Esophagus muscularis mucosa (tissue), 4 donors: ENCODE measurements around the gene ZC3H15. TPM values are rescaled to one million over a fixed set of nuclear protein-coding genes. Genes with fewer than 3 reads are reported as not detected.

Experiments used
- DNase-seq: peaks from one replicate; pipeline ENCODE4 v3.0.0-alpha.2; 2017; ENCODE audit errors: extremely low spot score
- H3K27ac ChIP-seq, 4 donors: fragments of 200-600 bp; sonication (generic); replicated peaks in 1 of 4; 1 replicate in 3 of 4; 2 replicates in 1 of 4; pipeline ENCODE4 v1.5.1; 2016 to 2019; ENCODE audit warnings: mild to moderate bottlenecking in 1 of 4
- H3K27me3 ChIP-seq, 4 donors: fragments of 200-600 bp; sonication (generic); one replicate each; pipeline versions ENCODE4 v1.5.1 to v1.6.0; 2016 to 2019
- H3K36me3 ChIP-seq, 4 donors: fragments of 200-600 bp; sonication (generic); one replicate each; pipeline ENCODE4 v1.5.1; 2016 to 2019
- H3K4me1 ChIP-seq, 4 donors: fragments of 200-600 bp; sonication (generic); one replicate each; pipeline ENCODE4 v1.5.1; 2016 to 2019
- H3K4me3 ChIP-seq, 4 donors: fragments of 200-600 bp; sonication (generic); 1 replicate in 2 of 4; 2 replicates in 2 of 4; pipeline ENCODE4 v1.5.1; 2016 to 2019; ENCODE audit warnings: mild to moderate bottlenecking in 4 of 4, moderate library complexity in 1 of 4
- H3K9me3 ChIP-seq, 4 donors: fragments of 200-600 bp; sonication (generic); 1 replicate in 3 of 4; 2 replicates in 1 of 4; pipeline ENCODE4 v1.5.1; 2016 to 2019
- EP300 ChIP-seq: sonication (generic); formaldehyde crosslinking; IDR thresholded peaks from one replicate; pipeline ENCODE4 v1.6.1; 2017; ENCODE audit warnings: antibody characterized with exemption
- POLR2A ChIP-seq: fragments of 450-650 bp; IDR thresholded peaks from one replicate; pipeline ENCODE4 v1.6.1; 2017; ENCODE audit warnings: antibody characterized with exemption, moderate library complexity, mild to moderate bottlenecking, low read depth
- POLR2AphosphoS5 ChIP-seq, 2 donors: sonication (generic); formaldehyde crosslinking; IDR thresholded peaks; one replicate each; pipeline ENCODE4 v1.6.1; 2017; ENCODE audit warnings: antibody characterized with exemption in 2 of 2
- WGBS: methylation state at CpG from one replicate; pipeline ENCODE4 v1.1.5; 2018; 5-methylcytosine and 5-hydroxymethylcytosine counted together
- intact Hi-C: fragments of 100-400 bp; cut with DNase I; formaldehyde crosslinking; loops from one replicate; pipeline ENCODE4 v1.15.1; 2023
- total RNA-seq, 4 donors: library from RNA; depleted of rRNA; stranded (reverse); fragments of >200 nt; gene quantifications; one replicate each; pipeline versions ENCODE4 v1.1.0 to v1.2.1, GENCODE V29; 2016
- TF ChIP-seq, protein P1 (sequence below), 3 experiments: fragments of 200-600 bp in 2 of 3; fragments of 450-650 bp in 1 of 3; sonication (generic) in 2 of 3; IDR thresholded peaks; one replicate each; pipeline ENCODE4 v1.5.1; 2017 to 2019; ENCODE audit warnings: antibody characterized with exemption in 3 of 3, mild to moderate bottlenecking in 2 of 3, moderate library complexity in 1 of 3

The ZC3H15 gene
- total RNA-seq, 4 donors from 2014 or later: 57.3 to 70.2 (median 59.1) TPM

DNA sequence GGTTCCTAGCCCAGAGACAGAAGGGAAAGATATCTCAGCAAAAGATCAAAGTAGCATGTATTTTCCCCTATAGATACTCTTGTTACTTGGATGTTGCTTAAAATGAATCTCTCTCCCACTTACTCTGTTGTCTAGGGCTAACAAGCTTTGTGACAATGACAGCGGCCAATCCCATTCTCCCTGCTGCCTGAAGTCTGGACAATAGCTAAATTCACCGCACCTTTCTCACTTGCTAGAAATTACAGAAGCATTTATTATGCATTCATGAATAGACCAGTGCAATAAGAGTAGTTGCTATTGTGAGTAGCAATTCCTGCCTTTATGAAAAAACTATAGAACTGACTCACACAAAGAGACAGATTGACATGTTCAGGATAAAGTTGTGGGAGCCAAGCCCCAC lies 42.2 kb upstream of the ZC3H15 start:
- H3K9me3 ChIP-seq: no peaks in the 10 kb centered on the region
- TF ChIP-seq POLR2AphosphoS5 (IDR thresholded peaks at IDR 0.05) (no peak), POLR2A (no peak), EP300 (no peak)
- TF ChIP-seq, protein P1, sequence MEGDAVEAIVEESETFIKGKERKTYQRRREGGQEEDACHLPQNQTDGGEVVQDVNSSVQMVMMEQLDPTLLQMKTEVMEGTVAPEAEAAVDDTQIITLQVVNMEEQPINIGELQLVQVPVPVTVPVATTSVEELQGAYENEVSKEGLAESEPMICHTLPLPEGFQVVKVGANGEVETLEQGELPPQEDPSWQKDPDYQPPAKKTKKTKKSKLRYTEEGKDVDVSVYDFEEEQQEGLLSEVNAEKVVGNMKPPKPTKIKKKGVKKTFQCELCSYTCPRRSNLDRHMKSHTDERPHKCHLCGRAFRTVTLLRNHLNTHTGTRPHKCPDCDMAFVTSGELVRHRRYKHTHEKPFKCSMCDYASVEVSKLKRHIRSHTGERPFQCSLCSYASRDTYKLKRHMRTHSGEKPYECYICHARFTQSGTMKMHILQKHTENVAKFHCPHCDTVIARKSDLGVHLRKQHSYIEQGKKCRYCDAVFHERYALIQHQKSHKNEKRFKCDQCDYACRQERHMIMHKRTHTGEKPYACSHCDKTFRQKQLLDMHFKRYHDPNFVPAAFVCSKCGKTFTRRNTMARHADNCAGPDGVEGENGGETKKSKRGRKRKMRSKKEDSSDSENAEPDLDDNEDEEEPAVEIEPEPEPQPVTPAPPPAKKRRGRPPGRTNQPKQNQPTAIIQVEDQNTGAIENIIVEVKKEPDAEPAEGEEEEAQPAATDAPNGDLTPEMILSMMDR (IDR thresholded peaks at IDR 0.05): no peak
- no peaks in the 10 kb centered on the region for H3K4me1 ChIP-seq
- H3K4me3 ChIP-seq: no peak overlapping the region
- no peak overlapping the region for H3K27ac ChIP-seq
- H3K36me3 ChIP-seq: no peaks in the 10 kb centered on the region
- 92% methylated on average over 2 of the region's 2 CpGs for WGBS
- intact Hi-C loops: no loop called here
- H3K27me3 ChIP-seq: no peaks in the 10 kb centered on the region
- no peak for DNase-seq

DNA sequence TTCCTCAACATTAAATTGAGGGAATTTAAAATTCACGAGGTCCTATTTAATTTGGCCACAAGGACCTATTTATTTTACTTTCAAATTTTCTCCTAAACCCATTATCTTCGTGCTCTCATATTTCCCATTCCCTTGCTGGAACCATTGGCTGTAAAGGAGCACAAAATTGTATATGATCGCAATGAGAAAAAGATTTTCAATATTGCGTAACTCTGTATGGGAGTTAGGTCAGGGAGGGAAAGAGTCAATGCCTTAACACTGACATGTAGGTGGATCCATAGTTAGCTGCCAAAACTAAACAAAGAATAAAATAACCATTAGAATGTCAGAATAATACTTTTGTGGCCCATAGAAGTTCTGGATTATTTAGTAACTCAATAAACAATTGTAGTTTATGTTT lies 40.6 kb upstream of the ZC3H15 start:
- Histone ChIP-seq H3K4me1 (no peaks in the 10 kb centered on the region), H3K27ac (no peak overlapping the region), H3K4me3 (no peak overlapping the region), H3K27me3 (no peaks in the 10 kb centered on the region), H3K36me3 (no peaks in the 10 kb centered on the region), H3K9me3 (no peaks in the 10 kb centered on the region)
- 87% methylated on average over 4 of the region's 4 CpGs for WGBS
- intact Hi-C loops: no loop called here
- TF ChIP-seq POLR2AphosphoS5 (IDR thresholded peaks at IDR 0.05) (no peak), POLR2A (no peak), EP300 (no peak)
- TF ChIP-seq, protein P1 (IDR thresholded peaks at IDR 0.05): no peak
- DNase-seq: no peak

DNA sequence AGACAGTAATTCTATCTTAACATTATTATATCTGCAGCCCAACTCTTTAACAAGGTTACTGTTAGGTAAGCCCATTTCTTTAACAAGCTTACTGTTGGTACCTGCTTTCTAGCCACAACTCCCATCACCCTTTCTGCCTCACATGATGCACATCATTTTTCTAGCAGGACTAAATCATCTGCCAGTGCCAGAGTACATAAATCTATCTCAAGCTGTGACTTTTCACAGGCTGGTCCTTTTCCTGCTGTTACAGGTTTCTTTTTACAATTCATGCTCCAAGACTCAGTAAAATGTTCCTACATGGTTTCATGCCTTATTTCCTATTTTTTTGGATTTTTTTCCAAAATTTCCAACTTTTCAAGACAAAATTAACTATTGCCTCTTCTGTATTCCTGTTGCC lies 30.4 kb upstream of the ZC3H15 start:
- no peaks in the 10 kb centered on the region for H3K9me3 ChIP-seq
- intact Hi-C loops: no loop called here
- TF ChIP-seq EP300 (no peak), POLR2AphosphoS5 (IDR thresholded peaks at IDR 0.05) (no peak), POLR2A (no peak)
- TF ChIP-seq, protein P1 (IDR thresholded peaks at IDR 0.05): no peak
- peaks cover 0 to 13% (median 0%) of the 10 kb centered on the region in 4 donors for H3K36me3 ChIP-seq
- no peaks in the 10 kb centered on the region for H3K4me1 ChIP-seq
- no peak overlapping the region for H3K4me3 ChIP-seq
- H3K27ac ChIP-seq: no peak overlapping the region
- H3K27me3 ChIP-seq: no peaks in the 10 kb centered on the region
- DNase-seq: no peak

DNA sequence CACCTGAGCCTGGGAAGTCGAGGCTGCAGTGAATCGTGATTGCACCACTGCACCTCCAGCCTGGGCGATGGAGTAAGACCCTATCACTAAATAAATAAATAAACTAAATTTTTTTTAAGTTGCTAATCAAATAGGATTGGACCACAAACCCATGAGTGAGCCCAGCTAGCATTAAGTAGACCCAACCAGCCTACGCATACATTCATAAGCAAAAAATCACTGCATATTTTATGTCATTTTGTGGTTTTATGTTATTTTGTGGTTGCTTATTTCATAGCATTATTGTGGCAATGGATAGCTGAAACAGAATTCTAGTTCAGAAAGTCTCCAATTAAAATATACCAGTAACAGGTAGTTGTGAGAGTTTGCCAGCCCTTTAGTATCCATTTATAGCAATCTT lies 29.1 kb upstream of the ZC3H15 start:
- no peaks in the 10 kb centered on the region for H3K4me1 ChIP-seq
- H3K9me3 ChIP-seq: no peaks in the 10 kb centered on the region
- 91% methylated on average over 4 of the region's 4 CpGs for WGBS
- no peak for DNase-seq
- peaks cover 0 to 13% (median 0%) of the 10 kb centered on the region in 4 donors for H3K36me3 ChIP-seq
- H3K27me3 ChIP-seq: no peaks in the 10 kb centered on the region
- no peak overlapping the region for H3K27ac ChIP-seq
- TF ChIP-seq, protein P1 (IDR thresholded peaks at IDR 0.05): no peak
- no peak for TF ChIP-seq EP300
- no peak for TF ChIP-seq POLR2A
- no peak for TF ChIP-seq POLR2AphosphoS5 (IDR thresholded peaks at IDR 0.05)
- intact Hi-C loops: no loop called here
- H3K4me3 ChIP-seq: no peak overlapping the region

DNA sequence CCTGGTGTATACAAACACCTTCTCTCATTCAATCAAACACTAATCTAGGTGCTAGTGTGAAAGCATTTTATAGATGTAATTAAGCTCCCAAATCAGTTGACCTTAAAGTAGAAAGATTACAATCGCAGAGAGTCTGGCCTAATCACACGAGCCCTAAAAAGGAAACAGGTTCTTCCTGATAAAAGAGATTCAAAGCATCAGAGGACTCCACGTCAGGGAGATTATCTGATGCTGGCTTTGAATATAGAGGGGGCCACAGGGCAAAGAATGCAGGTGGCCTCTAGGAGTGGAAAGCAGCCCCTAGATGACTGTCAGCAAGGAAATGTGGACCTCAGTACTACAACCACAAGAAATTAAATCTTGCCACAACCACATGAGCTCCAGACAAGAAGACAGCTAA lies 28.2 kb upstream of the ZC3H15 start:
- TF ChIP-seq, protein P1 (IDR thresholded peaks at IDR 0.05): no peak
- TF ChIP-seq POLR2A (no peak), POLR2AphosphoS5 (IDR thresholded peaks at IDR 0.05) (no peak), EP300 (no peak)
- Histone ChIP-seq H3K36me3 (peaks cover 0 to 13% (median 0%) of the 10 kb centered on the region in 4 donors), H3K27me3 (no peaks in the 10 kb centered on the region), H3K9me3 (no peaks in the 10 kb centered on the region), H3K4me1 (no peaks in the 10 kb centered on the region), H3K4me3 (no peak overlapping the region), H3K27ac (no peak overlapping the region)
- 77% methylated on average over 3 of the region's 3 CpGs for WGBS
- intact Hi-C loops: no loop called here
- no peak for DNase-seq
